HFFc6 (cell line): ENCODE results near the gene BORCS5. TPM values are rescaled to one million over a fixed set of nuclear protein-coding genes. Genes with fewer than 3 reads are reported as not detected.

Experiments
- DNase-seq: peaks from one replicate; pipeline ENCODE4 v3.0.0-alpha.2; 2018
- H3K27ac Mint-ChIP-seq: 2 replicates; pipeline ENCODE4 v1.8.0; 2020; ENCODE audit warnings: mild to moderate bottlenecking, mixed read lengths
- H3K27me3 Mint-ChIP-seq: 2 replicates; pipeline ENCODE4 v1.8.0; 2021; ENCODE audit warnings: mild to moderate bottlenecking, moderate library complexity, mixed read lengths; ENCODE audit not compliant: insufficient read depth
- H3K36me3 Mint-ChIP-seq: 2 replicates; pipeline ENCODE4 v1.8.0; 2021; ENCODE audit warnings: low read depth, mixed read lengths
- H3K4me1 Mint-ChIP-seq: 2 replicates; pipeline ENCODE4 v1.8.0; 2020; ENCODE audit warnings: low read depth, mixed read lengths
- H3K4me3 Mint-ChIP-seq: 2 replicates; pipeline ENCODE4 v1.8.0; 2020; ENCODE audit warnings: mild to moderate bottlenecking, moderate library complexity, mixed read lengths
- H3K9me3 Mint-ChIP-seq: 2 replicates; pipeline ENCODE4 v1.8.0; 2020; ENCODE audit warnings: mild to moderate bottlenecking, mixed read lengths
- total RNA-seq, 6 experiments: library from RNA; stranded (reverse); fragmentation: NEBNext Ultra II Directional; extraction: Animal tissue kit (Norgen Biotek cat#: 25700); gene quantifications; 2 replicates in 1 of 6; 3 replicates in 5 of 6; pipeline ENCODE4 v1.2.3, GENCODE V29; 2021
- TF ChIP-seq, protein P1 (sequence below): fragments of 200-600 bp; sonication (generic); IDR thresholded peaks from 2 replicates; pipeline ENCODE4 v1.5.0; 2021; ENCODE audit warnings: antibody characterized with exemption, mild to moderate bottlenecking

BORCS5 gene
- total RNA-seq, 6 experiments from 2014 or later: 8.7 to 13.9 (median 10.6) TPM

DNA sequence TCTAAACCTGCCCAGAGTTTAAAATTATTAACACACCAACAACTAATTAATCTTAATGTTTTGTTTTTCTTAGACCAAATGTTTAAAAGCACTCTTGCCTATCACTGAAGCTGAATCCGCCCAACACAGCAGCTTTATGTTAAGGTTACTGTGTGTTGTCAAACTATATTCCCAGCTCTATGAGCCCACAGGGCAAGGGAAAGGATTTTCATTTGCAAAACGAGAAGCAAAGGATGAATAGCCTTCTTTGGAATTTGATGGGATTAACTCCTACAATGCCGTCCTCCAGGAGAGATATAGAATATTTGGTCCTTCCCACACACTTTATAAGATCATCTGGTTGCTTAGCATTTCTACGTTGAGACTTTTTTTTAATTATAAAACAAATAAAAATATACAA, 162.0 kb downstream of the BORCS5 start:
- H3K4me3 Mint-ChIP-seq: no peak overlapping the region
- no peaks in the 10 kb centered on the region for H3K9me3 Mint-ChIP-seq
- H3K4me1 Mint-ChIP-seq: peaks cover 7% of the 10 kb centered on the region
- H3K36me3 Mint-ChIP-seq: no peaks in the 10 kb centered on the region
- DNase-seq: peak; percentile 9
- H3K27me3 Mint-ChIP-seq: no peaks in the 10 kb centered on the region
- H3K27ac Mint-ChIP-seq: no peak overlapping the region
- TF ChIP-seq, protein P1, sequence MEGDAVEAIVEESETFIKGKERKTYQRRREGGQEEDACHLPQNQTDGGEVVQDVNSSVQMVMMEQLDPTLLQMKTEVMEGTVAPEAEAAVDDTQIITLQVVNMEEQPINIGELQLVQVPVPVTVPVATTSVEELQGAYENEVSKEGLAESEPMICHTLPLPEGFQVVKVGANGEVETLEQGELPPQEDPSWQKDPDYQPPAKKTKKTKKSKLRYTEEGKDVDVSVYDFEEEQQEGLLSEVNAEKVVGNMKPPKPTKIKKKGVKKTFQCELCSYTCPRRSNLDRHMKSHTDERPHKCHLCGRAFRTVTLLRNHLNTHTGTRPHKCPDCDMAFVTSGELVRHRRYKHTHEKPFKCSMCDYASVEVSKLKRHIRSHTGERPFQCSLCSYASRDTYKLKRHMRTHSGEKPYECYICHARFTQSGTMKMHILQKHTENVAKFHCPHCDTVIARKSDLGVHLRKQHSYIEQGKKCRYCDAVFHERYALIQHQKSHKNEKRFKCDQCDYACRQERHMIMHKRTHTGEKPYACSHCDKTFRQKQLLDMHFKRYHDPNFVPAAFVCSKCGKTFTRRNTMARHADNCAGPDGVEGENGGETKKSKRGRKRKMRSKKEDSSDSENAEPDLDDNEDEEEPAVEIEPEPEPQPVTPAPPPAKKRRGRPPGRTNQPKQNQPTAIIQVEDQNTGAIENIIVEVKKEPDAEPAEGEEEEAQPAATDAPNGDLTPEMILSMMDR: no peak

Other genes with a start within 250 kb of the BORCS5 start
- 10 to 100 TPM; 24.0 to 31.6 (median 27.0) TPM for gene LRP6, start 90.0 kb upstream of the BORCS5 start, total RNA-seq
- 10 to 100 TPM in 3 of 6 experiments, 1 to 10 TPM in 3; 4.8 to 11.7 (median 10.0) TPM for gene MANSC1, start 6.8 kb upstream of the BORCS5 start, total RNA-seq
- 1 to 10 TPM; 5.9 to 8.9 (median 7.4) TPM for gene DUSP16, start 205.8 kb downstream of the BORCS5 start, total RNA-seq